SK-N-SH (cell line): ENCODE measurements around the gene SLAMF9. TPM values are rescaled to one million over a fixed set of nuclear protein-coding genes. Genes with fewer than 3 reads are reported as not detected.

Experiments
- CTCF ChIA-PET: fragments of 300-600, 350-600 bp; formaldehyde crosslinking; extraction: SDS; loops from one replicate; lab custom pipeline; 2021; lab: Yijun Ruan, JAX
- POLR2A ChIA-PET: fragments of 350-600 bp; sonication (Branson Sonifier 250); formaldehyde crosslinking; extraction: SDS; loops from one replicate; lab custom pipeline; 2020; ENCODE audit warnings: antibody characterized with exemption, inconsistent platforms; lab: Yijun Ruan, JAX
- DNase-seq: peaks from one replicate; pipeline ENCODE4 v3.0.0; 2012
- H2AFZ ChIP-seq: fragments of 200-600 bp; sonication (generic); 2 replicates; pipeline ENCODE4 v1.8.1; 2016; ENCODE audit warnings: antibody characterized with exemption, mild to moderate bottlenecking, low read depth
- H3F3A ChIP-seq: fragments of 200-600 bp; sonication (generic); replicated peaks from 2 replicates; pipeline ENCODE3; 2016; ENCODE audit warnings: antibody characterized with exemption, mild to moderate bottlenecking; ENCODE audit not compliant: insufficient read depth
- H3K27ac ChIP-seq, 2 experiments: fragments of 200-500 bp in 1 of 2; fragments of 200-600 bp in 1 of 2; sonication (Bioruptor generic) in 1 of 2; sonication (generic), shearing (Covaris generic) in 1 of 2; 2 replicates each; pipeline versions ENCODE4 v1.5.1 to v1.6.1; 2014 to 2016; ENCODE audit warnings: low read depth in 2 of 2, inconsistent platforms in 1 of 2, low read length in 1 of 2, mild to moderate bottlenecking in 1 of 2, mixed read lengths in 1 of 2
- H3K27me3 ChIP-seq: fragments of 200-600 bp; sonication (generic), shearing (Covaris generic); 2 replicates; pipeline ENCODE4 v1.6.1; 2016; ENCODE audit warnings: mixed run types; ENCODE audit not compliant: insufficient read depth
- H3K36me3 ChIP-seq, 2 experiments: fragments of 200-500 bp in 1 of 2; fragments of 200-600 bp in 1 of 2; sonication (Bioruptor generic) in 1 of 2; sonication (generic) in 1 of 2; replicated peaks in 1 of 2; 2 replicates each; pipeline versions ENCODE3 to v1.5.1; 2014 to 2016; ENCODE audit warnings: low read length in 1 of 2, mild to moderate bottlenecking in 1 of 2; ENCODE audit not compliant: insufficient read depth in 2 of 2, control insufficient read depth in 1 of 2
- H3K4me1 ChIP-seq, 2 experiments: fragments of 200-500 bp in 1 of 2; fragments of 200-600 bp in 1 of 2; sonication (Bioruptor generic) in 1 of 2; sonication (generic), shearing (Covaris generic) in 1 of 2; 2 replicates each; pipeline versions ENCODE4 v1.5.1 to v1.6.1; 2014 to 2016; ENCODE audit warnings: low read depth in 1 of 2, low read length in 1 of 2, mixed run types in 1 of 2; ENCODE audit not compliant: insufficient read depth in 2 of 2, control insufficient read depth in 1 of 2
- H3K4me2 ChIP-seq: fragments of 200-600 bp; sonication (generic), shearing (Covaris generic); 2 replicates; pipeline ENCODE4 v1.6.1; 2017; ENCODE audit warnings: mixed run types
- H3K4me3 ChIP-seq, 2 experiments: fragments of 200-500 bp in 1 of 2; fragments of 200-600 bp in 1 of 2; sonication (Bioruptor generic) in 1 of 2; sonication (generic), shearing (Covaris generic) in 1 of 2; 2 replicates each; pipeline versions ENCODE4 v1.5.1 to v1.8.1; 2014 to 2016; ENCODE audit warnings: low read depth in 2 of 2, inconsistent platforms in 1 of 2, low read length in 1 of 2, mild to moderate bottlenecking in 1 of 2, mixed read lengths in 1 of 2, moderate library complexity in 1 of 2
- H3K79me2 ChIP-seq: fragments of 200-600 bp; sonication (generic); 2 replicates; pipeline ENCODE4 v1.8.1; 2017; ENCODE audit warnings: mild to moderate bottlenecking; ENCODE audit not compliant: insufficient read depth
- H3K9ac ChIP-seq: fragments of 200-600 bp; sonication (generic); 2 replicates; pipeline ENCODE4 v1.6.1; 2017; ENCODE audit warnings: mixed run types
- H3K9me2 ChIP-seq: fragments of 200-600 bp; sonication (generic); 2 replicates; pipeline ENCODE4 v1.6.1; 2017; ENCODE audit warnings: mixed run types
- H3K9me3 ChIP-seq: fragments of 200-600 bp; sonication (generic); 2 replicates; pipeline ENCODE4 v1.6.1; 2017; ENCODE audit warnings: mixed run types, mild to moderate bottlenecking, moderate library complexity
- H4K20me1 ChIP-seq: fragments of 200-600 bp; sonication (generic); 2 replicates; pipeline ENCODE4 v1.6.1; 2017; ENCODE audit warnings: mild to moderate bottlenecking, mixed run types; ENCODE audit not compliant: insufficient read depth
- EP300 ChIP-seq, 2 experiments: IDR thresholded peaks; 2 replicates each; pipeline versions ENCODE4 v1.4.0 to v1.6.1; 2012; ENCODE audit warnings: borderline replicate concordance in 1 of 2, low read depth in 1 of 2, low read length in 1 of 2
- EZH2phosphoT487 ChIP-seq: fragments of 200-600 bp; sonication (generic); IDR thresholded peaks from 2 replicates; pipeline ENCODE4 v1.6.1; 2017; ENCODE audit warnings: low read depth, mixed run types, mild to moderate bottlenecking, antibody characterized with exemption, moderate library complexity, borderline replicate concordance
- FOSL2 ChIP-seq: IDR thresholded peaks from 2 replicates; pipeline ENCODE4 v1.4.0; 2012; ENCODE audit warnings: low read depth, mild to moderate bottlenecking, moderate library complexity, borderline replicate concordance
- NRF1 ChIP-seq: IDR thresholded peaks from 2 replicates; pipeline ENCODE4 v1.6.1; 2012; ENCODE audit warnings: low read depth, mild to moderate bottlenecking, low read length
- RCOR1 ChIP-seq: fragments of 150-350 bp; IDR thresholded peaks from 2 replicates; pipeline ENCODE4 v1.6.1; 2017; ENCODE audit warnings: antibody characterized with exemption, low read length
- RXRA ChIP-seq: IDR thresholded peaks from 2 replicates; pipeline ENCODE4 v1.4.0; 2012; ENCODE audit warnings: low read depth, mild to moderate bottlenecking, borderline replicate concordance
- SMC3 ChIP-seq: IDR thresholded peaks from 2 replicates; pipeline ENCODE4 v1.6.1; 2012; ENCODE audit warnings: low read depth, low read length, improper control_type of control experiment
- WGBS: methylation state at CpG from one replicate; pipeline ENCODE4 v1.1.6; 2017; ENCODE audit warnings: low lambda C conversion rate; 5-methylcytosine and 5-hydroxymethylcytosine counted together
- polyA plus RNA-seq, 3 experiments: library from polyadenylated mRNA; depleted of rRNA; stranded (reverse); fragments of >200 nt; gene quantifications; 2 replicates each; pipeline ENCODE4 v1.2.3, GENCODE V29; 2012
- TF ChIP-seq, protein P1 (sequence below): fragments of 150-350 bp; IDR thresholded peaks from 2 replicates; pipeline ENCODE4 v1.6.1; 2016; ENCODE audit warnings: mild to moderate bottlenecking, low read depth, low read length
- TF ChIP-seq, protein P2 (sequence below): IDR thresholded peaks from 2 replicates; pipeline ENCODE4 v1.4.0; 2012; ENCODE audit warnings: low read depth, borderline replicate concordance

The SLAMF9 gene
- polyA plus RNA-seq, 1 of the 3 experiments (the other 2 are of a cell fraction) = 0.12 TPM

DNA sequence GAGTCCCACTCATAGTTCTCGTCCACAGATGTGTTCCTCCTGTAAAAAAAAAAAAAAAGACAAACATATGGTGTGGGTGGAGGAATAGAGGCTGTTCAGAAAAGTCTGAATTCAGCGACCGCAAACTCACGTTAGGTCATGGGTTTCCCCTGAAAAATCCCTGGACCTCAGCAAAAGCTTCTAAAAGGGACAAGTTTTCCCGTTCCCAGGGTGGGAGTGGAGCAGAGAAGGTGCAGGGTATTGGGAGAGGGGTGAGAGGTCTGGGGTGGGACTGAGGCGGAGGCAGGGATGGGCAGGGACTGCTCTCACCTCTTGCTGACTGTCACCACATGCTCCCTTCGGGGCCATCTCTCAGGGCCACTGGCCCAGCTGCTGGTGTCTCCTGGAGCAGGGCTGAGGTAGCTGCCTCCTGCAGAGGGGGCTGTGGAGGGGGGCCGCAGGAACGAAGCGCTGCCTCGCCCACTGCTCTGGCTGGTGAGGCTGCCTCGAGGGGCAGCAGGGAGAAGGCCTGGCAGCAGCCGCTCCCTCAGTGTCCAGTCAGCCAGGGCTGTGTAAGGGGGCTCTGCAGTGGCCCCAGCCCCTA is 26.1 kb downstream of the SLAMF9 start:
- no peaks in the 10 kb centered on the region for H3K9me2 ChIP-seq
- H3K9me3 ChIP-seq = no peaks in the 10 kb centered on the region
- peaks cover 6% of the 10 kb centered on the region for H4K20me1 ChIP-seq
- H3K36me3 ChIP-seq = no peaks in the 10 kb centered on the region
- no peak overlapping the region for H3K9ac ChIP-seq
- H3K4me2 ChIP-seq = no peak overlapping the region
- CTCF ChIA-PET = interaction anchor here (2.5 to 22.3 kb wide), 2 partner anchors 8 to 78 kb away, joined by 17 to 460 read pairs; no protein-coding TSS in a partner anchor
- H3K79me2 ChIP-seq = peaks cover 34% of the 10 kb centered on the region
- H3K27me3 ChIP-seq = no peaks in the 10 kb centered on the region
- POLR2A ChIA-PET = no interaction called here
- no peak for DNase-seq
- H3K4me1 ChIP-seq = peaks cover 2 to 21% of the 10 kb centered on the region in 2 experiments; a peak in 2 of 4 replicates
- H3F3A ChIP-seq = no peaks in the 10 kb centered on the region
- H3K27ac ChIP-seq = no peak overlapping the region
- no peak overlapping the region for H3K4me3 ChIP-seq
- 76% methylated on average over 11 of the region's 13 CpGs for WGBS
- no peak overlapping the region for H2AFZ ChIP-seq
- TF ChIP-seq NRF1 = no peak
- no peak for TF ChIP-seq RCOR1
- no peak for TF ChIP-seq EP300 (IDR thresholded peaks at IDR 0.05; ENCODE audit: borderline replicate concordance in 1 of 2, low read depth in 1 of 2, low read length in 1 of 2)
- TF ChIP-seq, protein P1, sequence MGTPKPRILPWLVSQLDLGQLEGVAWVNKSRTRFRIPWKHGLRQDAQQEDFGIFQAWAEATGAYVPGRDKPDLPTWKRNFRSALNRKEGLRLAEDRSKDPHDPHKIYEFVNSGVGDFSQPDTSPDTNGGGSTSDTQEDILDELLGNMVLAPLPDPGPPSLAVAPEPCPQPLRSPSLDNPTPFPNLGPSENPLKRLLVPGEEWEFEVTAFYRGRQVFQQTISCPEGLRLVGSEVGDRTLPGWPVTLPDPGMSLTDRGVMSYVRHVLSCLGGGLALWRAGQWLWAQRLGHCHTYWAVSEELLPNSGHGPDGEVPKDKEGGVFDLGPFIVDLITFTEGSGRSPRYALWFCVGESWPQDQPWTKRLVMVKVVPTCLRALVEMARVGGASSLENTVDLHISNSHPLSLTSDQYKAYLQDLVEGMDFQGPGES = no peak
- no peak for TF ChIP-seq EZH2phosphoT487
- TF ChIP-seq FOSL2 = no peak

DNA sequence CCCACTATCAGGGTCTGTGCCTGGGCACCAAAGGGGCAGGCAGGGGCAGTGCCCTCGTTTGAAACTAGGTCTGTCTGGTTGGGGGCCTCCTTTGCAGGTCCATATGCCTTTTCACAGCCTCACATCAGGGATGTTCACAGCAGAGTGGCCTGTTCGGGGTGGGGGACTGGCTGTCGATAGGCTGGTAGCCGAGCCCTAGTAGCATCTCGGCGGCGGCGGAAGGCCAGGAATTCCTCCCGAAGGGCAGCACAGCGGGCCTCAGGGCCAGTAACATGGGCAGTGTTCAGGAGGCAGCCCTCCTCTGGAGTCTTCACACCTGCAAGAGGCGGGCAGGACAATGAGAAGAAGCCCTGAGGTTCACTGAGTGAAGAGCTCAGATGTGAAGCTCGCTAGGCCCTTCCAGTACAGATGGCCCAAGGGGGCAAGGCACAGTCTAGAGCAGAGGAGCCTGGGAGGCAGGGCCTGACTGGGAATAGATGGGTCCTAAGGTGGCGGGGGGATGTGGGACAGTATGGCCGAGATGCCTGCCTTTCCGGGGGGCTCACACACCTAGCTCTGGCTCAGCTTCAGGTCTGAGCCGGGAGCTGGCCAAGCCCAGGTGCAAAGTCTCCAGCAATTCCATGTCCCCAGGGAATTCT is 26.7 kb downstream of the SLAMF9 start:
- no peak overlapping the region for H3K27ac ChIP-seq
- H3K9ac ChIP-seq = no peak overlapping the region
- H3K27me3 ChIP-seq = no peaks in the 10 kb centered on the region
- peaks cover 40% of the 10 kb centered on the region for H3K79me2 ChIP-seq
- CTCF ChIA-PET = interaction anchor here (2.5 to 22.3 kb wide), 2 partner anchors 9 to 79 kb away, joined by 17 to 460 read pairs; no protein-coding TSS in a partner anchor
- H3K9me3 ChIP-seq = no peaks in the 10 kb centered on the region
- no peak overlapping the region for H3K4me2 ChIP-seq
- no peaks in the 10 kb centered on the region for H3K36me3 ChIP-seq
- no peaks in the 10 kb centered on the region for H3K9me2 ChIP-seq
- TF ChIP-seq SMC3 = no peak
- WGBS = 91% methylated on average over 13 of the region's 16 CpGs
- H4K20me1 ChIP-seq = peaks cover 12% of the 10 kb centered on the region
- no peak overlapping the region for H2AFZ ChIP-seq
- POLR2A ChIA-PET = no interaction called here
- no peak for DNase-seq
- no peak overlapping the region for H3K4me3 ChIP-seq
- H3K4me1 ChIP-seq = peaks cover 9 to 27% of the 10 kb centered on the region in 2 experiments; a peak in 2 of 4 replicates
- no peaks in the 10 kb centered on the region for H3F3A ChIP-seq

DNA sequence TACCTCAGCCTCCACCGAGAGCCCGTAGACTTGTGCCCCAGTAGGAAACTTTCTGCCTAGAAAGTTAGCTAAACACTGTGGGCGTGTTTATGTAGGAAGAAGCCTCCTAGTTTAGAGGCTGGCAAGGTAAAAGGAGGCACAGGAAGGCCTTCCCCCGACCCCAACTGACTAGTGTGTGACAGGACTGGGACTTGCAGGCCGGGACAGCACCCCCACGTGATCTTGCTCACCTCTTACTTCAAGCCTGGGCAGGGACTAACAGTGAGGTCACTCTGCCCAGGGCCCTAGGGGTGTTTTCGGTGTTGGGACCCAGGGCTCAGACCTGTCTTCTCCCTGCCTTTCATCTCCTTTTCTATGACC is 28.3 kb downstream of the SLAMF9 start:
- TF ChIP-seq NRF1 (no peak), RXRA (no peak)
- TF ChIP-seq, protein P2, sequence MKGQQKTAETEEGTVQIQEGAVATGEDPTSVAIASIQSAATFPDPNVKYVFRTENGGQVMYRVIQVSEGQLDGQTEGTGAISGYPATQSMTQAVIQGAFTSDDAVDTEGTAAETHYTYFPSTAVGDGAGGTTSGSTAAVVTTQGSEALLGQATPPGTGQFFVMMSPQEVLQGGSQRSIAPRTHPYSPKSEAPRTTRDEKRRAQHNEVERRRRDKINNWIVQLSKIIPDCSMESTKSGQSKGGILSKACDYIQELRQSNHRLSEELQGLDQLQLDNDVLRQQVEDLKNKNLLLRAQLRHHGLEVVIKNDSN = peak; percentile 46; the same call in 1 of the 2 replicates
- TF ChIP-seq, all 33 proteins: peak for 1
- Histone ChIP-seq H3K4me3 (peak overlapping the region; percentile 91 to 97), H3K4me1 (peaks cover 18 to 35% of the 10 kb centered on the region in 2 experiments; a peak in 2 of 4 replicates), H3K4me2 (peak overlapping the region; percentile 93), H3K27me3 (no peaks in the 10 kb centered on the region), H3K9me3 (no peaks in the 10 kb centered on the region), H3F3A (peaks cover under 1% of the 10 kb centered on the region), H4K20me1 (peaks cover 29% of the 10 kb centered on the region), H3K9me2 (no peaks in the 10 kb centered on the region), H3K27ac (peak overlapping the region; percentile 60 to 97; a peak in 3 of 4 replicates), H2AFZ (peak overlapping the region; percentile 83), H3K9ac (peak overlapping the region; percentile 100), H3K36me3 (peaks cover under 1 to 2% of the 10 kb centered on the region in 2 experiments), H3K79me2 (peaks cover 56% of the 10 kb centered on the region)
- 16% methylated on average over 7 of the region's 7 CpGs for WGBS
- ChIA-PET CTCF (interaction anchor here (0.9 to 22.3 kb wide), 8 partner anchors 8 to 104 kb away, joined by 3 to 460 read pairs (median 6); partner anchors contain the start of gene IGSF9), POLR2A (no interaction called here)
- peak; percentile 60 for DNase-seq
